Adrenal gland (tissue), 12 donors: ENCODE measurements around the gene SLC26A4. TPM values are rescaled to one million over a fixed set of nuclear protein-coding genes. Genes with fewer than 3 reads are reported as not detected.

Experiments
- DNase-seq, 7 donors: peaks; one replicate each; pipeline ENCODE4 v3.0.0-alpha.2; 2019 to 2020
- H3K27ac ChIP-seq, 5 donors: fragments of 200-600 bp; sonication (generic) in 4 of 5; 1 replicate in 3 of 5; 2 replicates in 2 of 5; pipeline versions ENCODE4 v1.5.1 to v1.8.0; 2016 to 2020; ENCODE audit warnings: mild to moderate bottlenecking in 1 of 5
- H3K27me3 ChIP-seq: fragments of 200-600 bp; 2 replicates; pipeline ENCODE4 v1.8.0; 2021
- H3K36me3 ChIP-seq, 2 donors: fragments of 200-600 bp; replicated peaks in 1 of 2; 1 replicate in 1 of 2; 2 replicates in 1 of 2; pipeline versions ENCODE4 v1.5.1 to v1.8.0; 2018 to 2022
- H3K4me1 ChIP-seq, 2 donors: fragments of 200-600 bp; replicated peaks in 1 of 2; 1 replicate in 1 of 2; 2 replicates in 1 of 2; pipeline versions ENCODE4 v1.5.1 to v1.8.0; 2018 to 2021
- H3K4me3 ChIP-seq, 4 donors: fragments of 200-600 bp; sonication (generic) in 3 of 4; one replicate each; pipeline ENCODE4 v1.5.1; 2016 to 2018
- H3K9me3 ChIP-seq, 3 donors: fragments of 200-600 bp; sonication (generic) in 1 of 3; replicated peaks in 1 of 3; 1 replicate in 2 of 3; 2 replicates in 1 of 3; pipeline versions ENCODE4 v1.5.1 to v1.8.0; 2016 to 2021
- POLR2A ChIP-seq, 2 donors: fragments of 450-650 bp; IDR thresholded peaks; one replicate each; pipeline ENCODE4 v1.6.1; 2017; ENCODE audit warnings: antibody characterized with exemption in 2 of 2, mild to moderate bottlenecking in 2 of 2, moderate library complexity in 1 of 2
- WGBS, 4 donors: extraction: QIAGEN DNeasy Blood & Tissue Kit in 2 of 4; methylation state at CpG; one replicate each; pipeline versions ENCODE4 v1.1.5 to v1.1.7; 2013 to 2017; 5-methylcytosine and 5-hydroxymethylcytosine counted together
- intact Hi-C, 2 donors: fragments of 100-400 bp; cut with DNase I; formaldehyde crosslinking; loops; one replicate each; pipeline versions ENCODE4 v1.14.1 to v1.15.0; 2022 to 2023
- polyA plus RNA-seq, 3 donors: library from polyadenylated mRNA; stranded (reverse); fragments of 200-250 nt in 2 of 3; fragments of 350-450 nt in 1 of 3; fragmentation: Illumina TruSeq in 1 of 3; extraction: RNeasy Lipid Tissue Mini Kit (QIAGEN cat#74804) in 1 of 3; gene quantifications; one replicate each; pipeline ENCODE4 v1.2.3, GENCODE V29; 2013 to 2014
- total RNA-seq, 9 donors: library from RNA; depleted of rRNA in 4 of 9; stranded (reverse); fragments of >200 nt in 4 of 9; fragments of 120-200 nt in 1 of 9; fragmentation: NEBNext Ultra II Directional in 1 of 9; extraction: Animal tissue kit (Norgen Biotek cat#: 25700) in 1 of 9; gene quantifications; one replicate each; pipeline versions ENCODE4 v1.1.0 to v1.2.4, GENCODE V29; 2013 to 2023
- TF ChIP-seq, protein P1 (sequence below), 6 experiments: fragments of 450-650 bp in 4 of 6; fragments of 200-600 bp in 2 of 6; sonication (generic) in 1 of 6; IDR thresholded peaks; 1 replicate in 5 of 6; 2 replicates in 1 of 6; pipeline versions ENCODE4 v1.5.1 to v1.8.0; 2016 to 2021; ENCODE audit warnings: antibody characterized with exemption in 6 of 6, mild to moderate bottlenecking in 2 of 6, moderate library complexity in 1 of 6
- donor health status: healthy with polysubstance abuse.
- donor health status: Bipolar disorder and iron deficiency.
- donor health status: DM: yes; HTN: yes; CAD: no.
- donor health status: DM: no; HTN: no; CAD: no.
- donor health status: DM: no; HTN: no; CAD: no.
- donor health status: DM: yes; HTN: yes; CAD: no.

The SLC26A4 gene
- total and polyA plus RNA-seq, 12 donors: 0.06 to 0.78 (median 0.17) TPM; not detected in 1

DNA sequence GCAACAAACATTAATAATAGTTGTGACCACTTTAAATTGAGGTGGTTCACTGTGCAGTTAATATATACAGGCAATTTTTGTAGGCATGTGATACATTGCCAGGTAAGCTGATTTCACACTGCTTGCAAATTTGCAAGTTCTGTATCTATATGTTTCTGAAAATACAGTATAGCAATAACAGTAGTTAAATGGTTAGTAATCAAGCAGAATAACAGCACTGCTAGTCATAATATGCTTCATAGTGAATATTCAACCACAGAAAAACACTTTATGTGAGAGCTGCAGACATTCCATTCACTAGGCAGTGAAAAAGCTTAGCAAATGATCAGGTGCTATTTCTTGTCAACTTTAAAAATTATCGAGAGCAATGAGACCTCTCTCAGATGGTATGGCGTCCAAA, 28.9 kb downstream of the SLC26A4 start:
- no peaks in the 10 kb centered on the region for H3K9me3 ChIP-seq
- H3K4me3 ChIP-seq: no peak overlapping the region
- peaks cover 0 to 5% of the 10 kb centered on the region in 2 donors for H3K4me1 ChIP-seq
- intact Hi-C loops: no loop called here
- 87 to 100% (median 96%) methylated on average over 2 of the region's 2 CpGs for WGBS, 4 donors
- no peaks in the 10 kb centered on the region for H3K27me3 ChIP-seq
- no peak for DNase-seq
- no peak for TF ChIP-seq POLR2A (IDR thresholded peaks at IDR 0.05)
- TF ChIP-seq, protein P1, sequence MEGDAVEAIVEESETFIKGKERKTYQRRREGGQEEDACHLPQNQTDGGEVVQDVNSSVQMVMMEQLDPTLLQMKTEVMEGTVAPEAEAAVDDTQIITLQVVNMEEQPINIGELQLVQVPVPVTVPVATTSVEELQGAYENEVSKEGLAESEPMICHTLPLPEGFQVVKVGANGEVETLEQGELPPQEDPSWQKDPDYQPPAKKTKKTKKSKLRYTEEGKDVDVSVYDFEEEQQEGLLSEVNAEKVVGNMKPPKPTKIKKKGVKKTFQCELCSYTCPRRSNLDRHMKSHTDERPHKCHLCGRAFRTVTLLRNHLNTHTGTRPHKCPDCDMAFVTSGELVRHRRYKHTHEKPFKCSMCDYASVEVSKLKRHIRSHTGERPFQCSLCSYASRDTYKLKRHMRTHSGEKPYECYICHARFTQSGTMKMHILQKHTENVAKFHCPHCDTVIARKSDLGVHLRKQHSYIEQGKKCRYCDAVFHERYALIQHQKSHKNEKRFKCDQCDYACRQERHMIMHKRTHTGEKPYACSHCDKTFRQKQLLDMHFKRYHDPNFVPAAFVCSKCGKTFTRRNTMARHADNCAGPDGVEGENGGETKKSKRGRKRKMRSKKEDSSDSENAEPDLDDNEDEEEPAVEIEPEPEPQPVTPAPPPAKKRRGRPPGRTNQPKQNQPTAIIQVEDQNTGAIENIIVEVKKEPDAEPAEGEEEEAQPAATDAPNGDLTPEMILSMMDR (IDR thresholded peaks at IDR 0.05): no peak
- no peaks in the 10 kb centered on the region for H3K36me3 ChIP-seq
- no peak overlapping the region for H3K27ac ChIP-seq

DNA sequence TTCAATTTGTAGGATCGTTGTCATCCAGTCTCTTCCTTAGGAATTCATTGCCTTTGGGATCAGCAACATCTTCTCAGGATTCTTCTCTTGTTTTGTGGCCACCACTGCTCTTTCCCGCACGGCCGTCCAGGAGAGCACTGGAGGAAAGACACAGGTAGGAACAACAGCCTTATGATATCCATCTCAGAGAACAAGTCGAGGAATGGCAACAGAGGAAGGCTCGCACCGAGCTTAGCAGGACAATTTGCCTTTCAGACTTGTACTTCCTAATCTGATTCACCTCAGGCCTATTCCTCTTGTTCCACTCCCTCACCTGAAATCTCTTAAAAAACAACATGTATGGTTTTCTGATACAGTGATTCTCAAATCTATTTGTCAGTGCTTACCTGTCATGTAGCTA, 29.5 kb downstream of the SLC26A4 start:
- no peak overlapping the region for H3K27ac ChIP-seq
- DNase-seq: no peak
- intact Hi-C loops: no loop called here
- TF ChIP-seq, protein P1 (IDR thresholded peaks at IDR 0.05): no peak
- no peak for TF ChIP-seq POLR2A (IDR thresholded peaks at IDR 0.05)
- no peak overlapping the region for H3K4me3 ChIP-seq
- 89 to 93% (median 90%) methylated on average over 7 of the region's 7 CpGs for WGBS, 4 donors
- no peaks in the 10 kb centered on the region for H3K36me3 ChIP-seq
- no peaks in the 10 kb centered on the region for H3K27me3 ChIP-seq
- no peaks in the 10 kb centered on the region for H3K9me3 ChIP-seq
- peaks cover 0 to 5% of the 10 kb centered on the region in 2 donors for H3K4me1 ChIP-seq

DNA sequence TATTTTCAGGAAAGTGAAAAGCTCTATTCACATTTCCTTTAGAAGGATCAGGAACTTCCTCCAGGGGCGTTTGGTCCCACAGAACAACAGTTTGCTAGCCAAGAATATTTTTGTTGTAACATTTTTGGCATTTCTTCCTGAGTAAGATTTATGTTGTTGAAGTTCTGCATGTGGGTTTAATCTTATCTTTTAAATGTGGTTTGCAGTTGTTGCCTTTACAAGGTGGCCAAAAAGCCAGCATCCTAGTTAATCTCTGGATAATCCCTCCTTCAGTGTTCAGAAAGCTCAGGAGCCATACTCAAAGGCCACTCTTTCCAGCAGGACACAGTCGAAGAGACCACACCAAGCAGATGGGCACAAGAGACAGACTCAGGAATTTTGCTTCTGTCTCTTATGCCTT, 30.0 kb downstream of the SLC26A4 start:
- intact Hi-C loops: no loop called here
- Histone ChIP-seq H3K27me3 (no peaks in the 10 kb centered on the region), H3K4me3 (no peak overlapping the region), H3K9me3 (no peaks in the 10 kb centered on the region), H3K27ac (no peak overlapping the region), H3K36me3 (no peaks in the 10 kb centered on the region), H3K4me1 (peaks cover 0 to 5% of the 10 kb centered on the region in 2 donors)
- 28 to 32% (median 31%) methylated on average over 2 of the region's 2 CpGs for WGBS, 4 donors
- DNase-seq: no peak
- TF ChIP-seq, protein P1 (IDR thresholded peaks at IDR 0.05): no peak

DNA sequence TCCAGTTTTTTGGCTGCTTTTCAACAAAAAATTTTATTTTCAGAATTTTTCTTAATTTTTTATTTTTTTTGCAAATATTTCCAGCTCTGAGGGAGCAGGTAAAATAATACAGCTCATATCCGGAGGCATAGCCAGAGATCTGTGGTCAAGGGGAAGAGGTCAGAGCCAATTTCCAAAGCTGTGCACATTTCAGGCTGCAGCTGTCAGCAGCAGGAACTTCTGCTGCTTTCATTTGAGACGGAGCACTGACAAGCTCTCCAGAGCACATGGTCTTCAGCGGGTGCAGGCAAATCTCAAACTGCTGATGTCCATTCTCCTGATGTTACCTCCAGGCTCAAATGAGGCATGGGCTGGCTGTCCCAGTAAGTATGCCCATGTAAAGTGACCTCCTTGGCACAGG, 31.1 kb downstream of the SLC26A4 start:
- TF ChIP-seq POLR2A (IDR thresholded peaks at IDR 0.05): no peak
- TF ChIP-seq, protein P1 (IDR thresholded peaks at IDR 0.05): no peak
- no peaks in the 10 kb centered on the region for H3K9me3 ChIP-seq
- H3K27me3 ChIP-seq: no peaks in the 10 kb centered on the region
- no peaks in the 10 kb centered on the region for H3K36me3 ChIP-seq
- H3K27ac ChIP-seq: no peak overlapping the region
- WGBS, 4 donors: 21 to 39% (median 32%) methylated on average over 1 to 3 of the region's 3 CpGs
- H3K4me3 ChIP-seq: no peak overlapping the region
- DNase-seq: peak in 2 of 7 donors; percentile 24 to 52
- H3K4me1 ChIP-seq: peaks cover 0 to 5% of the 10 kb centered on the region in 2 donors
- intact Hi-C loops: no loop called here
